Neural crest cell (in vitro differentiated cells): ENCODE measurements around the gene SAMD8. TPM values are rescaled to one million over a fixed set of nuclear protein-coding genes. Genes with fewer than 3 reads are reported as not detected.
"Not testable (repeated sequence)": the region's sequence is repeated elsewhere in the genome, so short reads cannot be mapped to it uniquely, and the experiment has no call there.

Source experiments
- DNase-seq: peaks from one replicate; pipeline ENCODE4 v3.0.0; 2021; ENCODE audit warnings: low read depth, mixed read lengths, low spot score
- H3K27ac Mint-ChIP-seq: one replicate; pipeline ENCODE4 v1.8.0; 2021; ENCODE audit warnings: mild to moderate bottlenecking, mixed read lengths; ENCODE audit not compliant: unreplicated experiment
- H3K27me3 Mint-ChIP-seq: 2 replicates; pipeline ENCODE4 v1.8.0; 2021; ENCODE audit warnings: low read depth, mild to moderate bottlenecking, mixed read lengths
- H3K36me3 Mint-ChIP-seq: 2 replicates; pipeline ENCODE4 v1.8.0; 2021; ENCODE audit warnings: low read depth, mild to moderate bottlenecking, mixed read lengths
- H3K4me1 Mint-ChIP-seq: 2 replicates; pipeline ENCODE4 v1.8.0; 2021; ENCODE audit warnings: mixed read lengths
- H3K4me3 Mint-ChIP-seq: one replicate; pipeline ENCODE4 v1.8.0; 2021; ENCODE audit warnings: mild to moderate bottlenecking, mixed read lengths
- H3K9me3 Mint-ChIP-seq: 2 replicates; pipeline ENCODE4 v1.8.0; 2021; ENCODE audit warnings: mixed read lengths
- CTCF ChIP-seq: fragments of 200-600 bp; sonication (generic); conservative IDR thresholded peaks from 2 replicates; pipeline ENCODE4 v1.5.0; 2021; ENCODE audit warnings: antibody characterized with exemption, mild to moderate bottlenecking
- total RNA-seq: library from RNA; stranded (reverse); gene quantifications from 2 replicates; pipeline ENCODE4 v1.2.1, GENCODE V29; 2021

SAMD8 gene
- total RNA-seq, 1 donor from 2014 or later: 18.7 TPM

- H3K9me3 Mint-ChIP-seq: peaks cover 2% of the 10 kb centered on the region
- no peak for DNase-seq
- no peak overlapping the region for H3K27ac Mint-ChIP-seq
- H3K4me3 Mint-ChIP-seq: no peak overlapping the region
- H3K36me3 Mint-ChIP-seq: peaks cover 3% of the 10 kb centered on the region
- peaks cover 13% of the 10 kb centered on the region for H3K4me1 Mint-ChIP-seq
- no peaks in the 10 kb centered on the region for H3K27me3 Mint-ChIP-seq
- no peak for TF ChIP-seq CTCF
These were observed 80.5 kb downstream of the SAMD8 start for GRCh38 chr10:75191821-75192568.

- H3K27me3 Mint-ChIP-seq, H3K9me3 Mint-ChIP-seq, H3K27ac Mint-ChIP-seq, DNase-seq, H3K36me3 Mint-ChIP-seq, H3K4me3 Mint-ChIP-seq: not testable (repeated sequence)
- peaks cover 26% of the 10 kb centered on the region for H3K4me1 Mint-ChIP-seq
These were observed 83.2 kb downstream of the SAMD8 start for GRCh38 chr10:75194625-75195024.

GRCh38 chr10:75195035-75195763 is 83.7 kb downstream of the SAMD8 start:
- Mint-ChIP-seq H3K4me1 (peaks cover 26% of the 10 kb centered on the region), H3K4me3 (no peak overlapping the region), H3K27ac (peak overlapping the region; percentile 58), H3K27me3 (no peaks in the 10 kb centered on the region), H3K9me3 (peaks cover 2% of the 10 kb centered on the region), H3K36me3 (peaks cover 3% of the 10 kb centered on the region)
- TF ChIP-seq CTCF: no peak
- DNase-seq: no peak

GRCh38 chr10:75197066-75197465 is 85.6 kb downstream of the SAMD8 start:
- no peaks in the 10 kb centered on the region for H3K27me3 Mint-ChIP-seq
- no peak for DNase-seq
- H3K4me1 Mint-ChIP-seq: peaks cover 22% of the 10 kb centered on the region
- peaks cover 3% of the 10 kb centered on the region for H3K36me3 Mint-ChIP-seq
- no peak for TF ChIP-seq CTCF
- peaks cover 2% of the 10 kb centered on the region for H3K9me3 Mint-ChIP-seq
- no peak overlapping the region for H3K4me3 Mint-ChIP-seq
- peak overlapping the region; percentile 76 for H3K27ac Mint-ChIP-seq

- H3K4me3 Mint-ChIP-seq: no peak overlapping the region
- H3K9me3 Mint-ChIP-seq: peaks cover 2% of the 10 kb centered on the region
- no peaks in the 10 kb centered on the region for H3K27me3 Mint-ChIP-seq
- H3K4me1 Mint-ChIP-seq: peaks cover 21% of the 10 kb centered on the region
- no peak for TF ChIP-seq CTCF
- H3K27ac Mint-ChIP-seq: peak overlapping the region; percentile 1
- DNase-seq: no peak
- peaks cover 3% of the 10 kb centered on the region for H3K36me3 Mint-ChIP-seq
These were observed 86.5 kb downstream of the SAMD8 start for GRCh38 chr10:75197906-75198305.

- not testable (repeated sequence) for DNase-seq, H3K4me3 Mint-ChIP-seq, H3K27ac Mint-ChIP-seq, H3K9me3 Mint-ChIP-seq, H3K36me3 Mint-ChIP-seq, H3K27me3 Mint-ChIP-seq
- H3K4me1 Mint-ChIP-seq: peaks cover 17% of the 10 kb centered on the region
These were observed 88.5 kb downstream of the SAMD8 start for GRCh38 chr10:75199949-75200348.
